GM18861 (cell line): ENCODE data around the gene BLOC1S5.

ENCODE experiments used
- ATAC-seq: cut with Tn5 transposase; IDR thresholded peaks from one replicate; pipeline ENCODE4 v1.9.1; 2021; ENCODE audit not compliant: unreplicated experiment

The BLOC1S5 gene, protein sequence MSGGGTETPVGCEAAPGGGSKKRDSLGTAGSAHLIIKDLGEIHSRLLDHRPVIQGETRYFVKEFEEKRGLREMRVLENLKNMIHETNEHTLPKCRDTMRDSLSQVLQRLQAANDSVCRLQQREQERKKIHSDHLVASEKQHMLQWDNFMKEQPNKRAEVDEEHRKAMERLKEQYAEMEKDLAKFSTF

GRCh38 chr6:8063761-8064637 is at the start of gene BLOC1S5:
Gene BLOC1S5 (minus strand): TSS chr6:8064389. CDS start chr6:8064376, 13 bp downstream.
- peak; percentile 91 for ATAC-seq

- ATAC-seq = no peak
These were observed 49.0 kb upstream of the BLOC1S5 start for GRCh38 chr6:8113131-8113654.

- ATAC-seq = no peak
These were observed 46.5 kb upstream of the BLOC1S5 start for GRCh38 chr6:8110725-8111124.

DNA sequence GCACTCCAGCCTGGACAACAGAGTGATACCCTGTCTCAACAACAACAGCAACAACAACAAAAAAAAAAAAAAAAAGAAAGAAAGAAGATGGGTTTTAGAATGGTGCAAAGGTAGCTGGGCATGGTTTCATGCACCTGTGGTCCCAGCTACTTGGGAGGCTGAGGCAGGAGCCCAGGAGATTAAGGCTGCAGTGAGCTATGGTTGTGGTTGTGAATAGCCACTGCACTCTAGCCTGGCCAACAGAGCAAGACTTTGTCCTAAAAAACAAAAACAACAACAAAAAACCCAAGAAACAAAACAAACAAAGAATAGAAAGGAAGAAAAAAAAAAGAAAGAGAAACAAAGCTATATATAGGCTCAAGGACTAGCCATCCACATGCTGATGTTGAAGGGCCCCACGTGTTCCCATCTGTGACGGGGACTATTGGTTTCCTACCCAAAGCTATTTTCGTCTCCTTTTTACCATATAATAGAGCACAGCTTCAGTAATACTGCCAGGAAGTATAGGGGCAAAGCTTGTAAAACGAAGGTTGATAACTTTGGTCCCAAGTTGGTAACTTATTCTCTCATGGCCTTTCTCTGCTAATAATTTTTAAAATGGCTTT is 46.0 kb upstream of the BLOC1S5 start:
- ATAC-seq = no peak

GRCh38 chr6:8108759-8109539 is 44.8 kb upstream of the BLOC1S5 start:
- ATAC-seq = no peak

DNA sequence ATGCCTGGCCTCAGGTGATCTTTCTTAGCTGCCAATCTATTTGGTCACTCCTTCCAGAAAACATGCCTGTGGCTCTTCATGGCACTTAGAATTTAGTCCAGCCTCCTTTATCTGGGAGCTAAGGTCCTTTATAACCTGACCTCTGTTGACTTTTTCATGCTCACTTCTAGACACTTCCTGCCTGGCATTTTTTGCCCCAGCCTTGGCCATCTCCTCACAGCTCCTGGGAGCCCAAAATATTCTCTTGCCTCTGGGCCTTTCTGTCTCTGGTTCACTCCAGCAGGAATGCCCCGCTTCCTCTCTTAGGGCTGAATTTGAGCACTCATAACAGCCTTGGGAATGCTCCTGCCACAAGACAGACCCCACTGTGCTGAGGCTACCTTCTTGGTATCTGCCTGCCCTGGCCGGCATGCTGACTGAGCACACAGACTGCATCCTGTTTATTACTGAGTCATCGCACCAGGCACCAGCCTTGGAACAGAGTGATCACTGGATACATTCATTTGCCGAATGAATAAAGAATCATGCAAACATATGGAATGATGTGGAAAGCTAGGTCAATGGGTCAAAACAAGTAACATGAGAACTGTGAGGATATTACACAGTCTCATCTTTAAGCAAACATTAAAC is 44.0 kb upstream of the BLOC1S5 start:
- no peak for ATAC-seq

- no peak for ATAC-seq
These were observed 41.6 kb upstream of the BLOC1S5 start for GRCh38 chr6:8105791-8106190.

DNA sequence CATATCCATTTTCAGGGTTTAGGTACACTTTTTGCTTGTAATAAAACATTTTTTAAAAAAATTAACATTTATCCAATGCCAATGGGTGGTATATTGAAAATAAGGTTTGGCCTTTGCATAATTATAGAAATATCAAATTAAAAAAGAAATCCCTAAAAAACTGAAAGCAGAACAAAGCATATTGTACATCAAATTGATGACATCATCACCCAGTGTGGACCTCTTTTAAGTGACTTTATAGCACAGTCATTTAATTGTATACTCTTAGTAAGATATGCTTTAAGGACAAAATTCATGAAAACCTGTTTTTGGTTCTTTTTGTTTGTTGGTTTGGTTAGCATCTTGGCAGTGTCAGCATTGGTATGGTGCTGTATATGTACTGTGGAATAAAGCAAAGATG is 39.5 kb upstream of the BLOC1S5 start:
- ATAC-seq = no peak

- ATAC-seq = peak; percentile 99
These were observed 38.2 kb upstream of the BLOC1S5 start, which contains the start of gene EEF1E1 for GRCh38 chr6:8102122-8102958. Gene EEF1E1 (minus strand): TSS chr6:8102548. CDS start chr6:8102521, 27 bp downstream.

DNA sequence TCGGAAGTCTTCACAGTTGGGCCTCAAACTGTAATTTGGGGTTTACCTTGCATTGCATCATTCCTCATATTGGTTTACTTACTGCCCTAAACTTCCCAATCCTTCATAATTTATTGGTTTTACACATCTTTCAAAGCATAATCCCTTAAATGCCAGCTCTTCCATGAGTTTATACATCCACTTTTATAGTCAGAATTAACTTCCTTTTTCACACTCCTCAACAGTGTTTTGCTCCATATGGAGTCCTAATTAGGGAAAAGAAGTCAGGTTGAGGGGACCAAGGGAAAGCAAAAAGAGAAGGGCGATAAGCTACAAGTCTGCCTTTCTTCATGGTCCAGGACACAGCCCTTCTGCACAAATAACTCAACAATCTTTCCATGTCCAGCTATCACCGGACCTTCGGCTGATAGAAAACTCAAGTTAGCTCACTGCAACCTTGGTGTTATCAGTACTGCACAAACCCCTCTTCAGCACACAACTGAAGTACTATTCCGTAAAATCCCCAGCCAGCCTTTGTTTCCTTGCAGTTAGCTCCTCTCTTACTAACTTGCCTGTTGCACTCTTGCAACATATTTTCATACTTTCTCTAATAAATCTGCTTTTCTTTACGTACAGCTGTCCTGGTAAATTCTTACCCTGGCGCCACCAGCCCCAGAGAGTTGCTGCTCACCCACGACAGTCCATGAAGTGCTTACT is 36.1 kb upstream of the BLOC1S5 start:
- no peak for ATAC-seq

GRCh38 chr6:8090650-8091049 is 26.5 kb upstream of the BLOC1S5 start:
- ATAC-seq = no peak

- ATAC-seq = no peak
These were observed 24.7 kb upstream of the BLOC1S5 start for GRCh38 chr6:8088886-8089285.

- no peak for ATAC-seq
These were observed 23.9 kb upstream of the BLOC1S5 start for GRCh38 chr6:8087870-8088754.

DNA sequence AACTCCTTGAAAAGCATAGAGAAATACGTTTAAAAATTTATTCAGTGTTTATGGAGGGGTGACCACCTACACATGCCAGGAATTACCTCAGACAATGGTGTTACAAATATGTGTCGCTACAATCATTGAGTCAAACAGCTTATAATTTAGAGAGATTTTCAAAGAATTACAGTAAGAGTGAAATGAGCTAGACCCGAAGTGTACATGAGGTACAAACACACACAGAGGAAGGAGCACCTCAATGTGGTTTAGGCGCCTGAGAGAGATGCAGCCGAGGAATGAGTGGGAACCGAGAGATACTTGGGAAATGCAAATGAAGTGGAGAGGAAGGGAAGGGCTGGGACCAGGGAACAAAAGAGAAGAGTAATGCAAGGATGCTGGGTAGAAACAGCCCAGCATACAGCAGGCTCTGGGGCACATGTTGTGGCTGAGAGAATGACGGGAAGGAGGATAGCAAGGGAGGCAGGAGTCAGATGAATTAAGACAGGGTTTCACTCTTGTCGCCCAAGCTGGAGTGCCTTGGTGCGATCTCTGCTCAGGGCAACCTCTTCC is 22.6 kb upstream of the BLOC1S5 start:
- ATAC-seq = no peak

GRCh38 chr6:8085053-8085511 is 20.9 kb upstream of the BLOC1S5 start:
- ATAC-seq = no peak

DNA sequence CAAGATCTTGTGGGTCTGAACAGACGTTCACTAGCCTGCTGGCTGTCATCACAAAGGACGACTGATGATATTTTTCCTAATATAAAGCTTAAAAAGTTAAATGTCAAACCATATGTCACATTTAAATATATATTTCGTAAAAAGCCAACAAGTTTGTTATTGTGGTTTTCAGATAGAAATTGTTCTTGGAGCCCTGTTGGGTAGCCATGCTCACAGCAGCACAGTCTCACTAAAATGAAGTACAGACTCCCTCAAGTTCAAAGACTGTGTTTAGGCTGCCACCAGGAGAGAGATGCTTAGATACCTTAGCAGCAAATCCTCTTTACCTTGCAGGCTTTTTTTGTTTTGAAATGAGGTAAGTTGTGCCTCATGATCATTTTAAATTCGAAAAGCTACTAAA is 20.4 kb upstream of the BLOC1S5 start:
- no peak for ATAC-seq
